Neural cell (in vitro differentiated cells): ENCODE results near the gene CCNQ.

Experiments
- EP300 ChIP-seq: fragments of 450-650 bp; conservative IDR thresholded peaks from 2 replicates; pipeline ENCODE4 v1.6.1; 2014; ENCODE audit warnings: antibody characterized with exemption, mild to moderate bottlenecking, moderate library complexity; ENCODE audit not compliant: poor library complexity, severe bottlenecking
- EZH2 ChIP-seq: fragments of 200-600, 300-800 bp; shearing (Covaris generic), sonication (generic); IDR thresholded peaks from 2 replicates; pipeline ENCODE4 v1.6.1; 2014; ENCODE audit warnings: antibody characterized with exemption, low read length, borderline replicate concordance, mild to moderate bottlenecking; ENCODE audit not compliant: insufficient read depth, poor library complexity, severe bottlenecking
- POLR2AphosphoS5 ChIP-seq: IDR thresholded peaks from 2 replicates; pipeline ENCODE4 v1.6.1; 2012
- RAD21 ChIP-seq: fragments of 450-650 bp; conservative IDR thresholded peaks from 2 replicates; pipeline ENCODE4 v1.6.1; 2014; ENCODE audit warnings: antibody characterized with exemption, mild to moderate bottlenecking, moderate library complexity
- TF ChIP-seq, protein P1 (sequence below): fragments of 450-650 bp; IDR thresholded peaks from 2 replicates; pipeline ENCODE4 v1.5.1; 2014; ENCODE audit warnings: antibody characterized with exemption, mild to moderate bottlenecking, moderate library complexity; ENCODE audit not compliant: poor library complexity, severe bottlenecking

DNA sequence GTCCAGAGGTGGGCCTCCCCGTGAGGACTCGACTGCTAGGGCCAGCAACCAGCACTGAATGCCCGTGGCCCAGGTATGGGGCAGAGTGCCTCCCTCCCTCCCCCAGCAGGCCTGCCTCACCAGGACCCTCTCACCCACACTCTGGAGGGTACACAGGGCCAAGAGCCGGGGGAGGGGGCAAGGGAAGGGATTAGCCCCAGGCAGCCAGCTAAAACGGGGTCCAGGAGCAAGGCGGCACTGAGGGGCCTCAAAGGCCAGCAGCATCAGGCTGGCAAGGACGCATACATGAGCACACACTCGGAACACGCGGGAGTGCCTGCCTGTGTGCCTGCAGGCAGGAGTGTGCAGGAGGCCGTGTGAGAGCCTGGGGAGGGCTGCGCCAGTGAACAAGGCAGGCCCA, 29.7 kb upstream of the CCNQ start:
- TF ChIP-seq POLR2AphosphoS5 = no peak
- TF ChIP-seq, protein P1, sequence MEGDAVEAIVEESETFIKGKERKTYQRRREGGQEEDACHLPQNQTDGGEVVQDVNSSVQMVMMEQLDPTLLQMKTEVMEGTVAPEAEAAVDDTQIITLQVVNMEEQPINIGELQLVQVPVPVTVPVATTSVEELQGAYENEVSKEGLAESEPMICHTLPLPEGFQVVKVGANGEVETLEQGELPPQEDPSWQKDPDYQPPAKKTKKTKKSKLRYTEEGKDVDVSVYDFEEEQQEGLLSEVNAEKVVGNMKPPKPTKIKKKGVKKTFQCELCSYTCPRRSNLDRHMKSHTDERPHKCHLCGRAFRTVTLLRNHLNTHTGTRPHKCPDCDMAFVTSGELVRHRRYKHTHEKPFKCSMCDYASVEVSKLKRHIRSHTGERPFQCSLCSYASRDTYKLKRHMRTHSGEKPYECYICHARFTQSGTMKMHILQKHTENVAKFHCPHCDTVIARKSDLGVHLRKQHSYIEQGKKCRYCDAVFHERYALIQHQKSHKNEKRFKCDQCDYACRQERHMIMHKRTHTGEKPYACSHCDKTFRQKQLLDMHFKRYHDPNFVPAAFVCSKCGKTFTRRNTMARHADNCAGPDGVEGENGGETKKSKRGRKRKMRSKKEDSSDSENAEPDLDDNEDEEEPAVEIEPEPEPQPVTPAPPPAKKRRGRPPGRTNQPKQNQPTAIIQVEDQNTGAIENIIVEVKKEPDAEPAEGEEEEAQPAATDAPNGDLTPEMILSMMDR = no peak
- TF ChIP-seq EZH2 = no peak
- no peak for TF ChIP-seq EP300
- no peak for TF ChIP-seq RAD21
